DND-41 (cell line): ENCODE measurements around the gene PSTPIP1.

ENCODE experiments used
- CTCF ChIP-seq: IDR thresholded peaks from 2 replicates; pipeline ENCODE4 v1.5.1; 2012; ENCODE audit warnings: borderline replicate concordance, low read length, moderate library complexity, mild to moderate bottlenecking; ENCODE audit not compliant: poor library complexity, severe bottlenecking; ENCODE audit errors: extremely low read depth
- EZH2 ChIP-seq: IDR thresholded peaks from 3 replicates; pipeline ENCODE4 v1.6.1; 2012; ENCODE audit warnings: borderline replicate concordance, low read depth, mild to moderate bottlenecking, moderate library complexity, low read length, inconsistent platforms; ENCODE audit not compliant: severe bottlenecking

DNA sequence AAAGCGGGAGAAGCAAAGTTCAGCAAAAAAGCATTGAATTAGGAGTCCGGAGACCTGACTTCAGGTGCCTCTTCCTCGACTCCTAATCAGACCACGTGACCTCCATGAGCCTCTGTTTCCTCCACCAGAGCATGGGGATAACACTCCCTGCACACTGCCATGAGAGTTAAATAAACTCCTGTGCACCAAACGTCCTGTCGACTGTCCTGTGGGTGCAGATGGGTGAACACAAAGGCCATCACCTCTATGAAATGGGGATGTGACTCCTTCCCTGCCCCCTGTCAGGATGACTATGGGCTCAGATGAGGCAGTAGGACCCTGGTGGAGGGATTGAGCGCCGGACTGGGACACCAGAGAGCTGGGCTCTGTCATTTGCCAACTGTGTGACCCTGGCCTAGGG is 89.5 kb downstream of the PSTPIP1 start:
- TF ChIP-seq CTCF (no peak), EZH2 (no peak)
